ENCODE results near the gene CHST13.

Gene CHST13

GRCh38 chr3:126527006-126527405, 3.1 kb downstream of the CHST13 start:
- no peak overlapping the region for H3K9ac ChIP-seq (ENCODE audit: insufficient read length, low read depth)
- DNase-seq (ENCODE audit: low read depth, low spot score) = no peak
- no peak overlapping the region for H3K4me3 ChIP-seq (ENCODE audit: insufficient read length, low read depth)
- TF ChIP-seq YY1 (IDR thresholded peaks at IDR 0.05; ENCODE audit: insufficient read depth, insufficient read length) (no peak), ZNF274 (IDR thresholded peaks at IDR 0.05; ENCODE audit: low read depth, low read length) (no peak), SUZ12 (IDR thresholded peaks at IDR 0.05; ENCODE audit: extremely low read depth, insufficient read depth, insufficient read length) (no peak)
- H3K27me3 ChIP-seq (ENCODE audit: insufficient read depth, insufficient read length) = peaks cover 32% of the 10 kb centered on the region
- H3K36me3 ChIP-seq (ENCODE audit: insufficient read depth, insufficient read length, low read length) = no peaks in the 10 kb centered on the region
- peaks cover 21% of the 10 kb centered on the region for H3K4me1 ChIP-seq (ENCODE audit: insufficient read depth, insufficient read length)
- no peaks in the 10 kb centered on the region; the same call in 1 of the 2 replicates for H3K9me3 ChIP-seq (ENCODE audit: insufficient read depth, low read length)

DNA sequence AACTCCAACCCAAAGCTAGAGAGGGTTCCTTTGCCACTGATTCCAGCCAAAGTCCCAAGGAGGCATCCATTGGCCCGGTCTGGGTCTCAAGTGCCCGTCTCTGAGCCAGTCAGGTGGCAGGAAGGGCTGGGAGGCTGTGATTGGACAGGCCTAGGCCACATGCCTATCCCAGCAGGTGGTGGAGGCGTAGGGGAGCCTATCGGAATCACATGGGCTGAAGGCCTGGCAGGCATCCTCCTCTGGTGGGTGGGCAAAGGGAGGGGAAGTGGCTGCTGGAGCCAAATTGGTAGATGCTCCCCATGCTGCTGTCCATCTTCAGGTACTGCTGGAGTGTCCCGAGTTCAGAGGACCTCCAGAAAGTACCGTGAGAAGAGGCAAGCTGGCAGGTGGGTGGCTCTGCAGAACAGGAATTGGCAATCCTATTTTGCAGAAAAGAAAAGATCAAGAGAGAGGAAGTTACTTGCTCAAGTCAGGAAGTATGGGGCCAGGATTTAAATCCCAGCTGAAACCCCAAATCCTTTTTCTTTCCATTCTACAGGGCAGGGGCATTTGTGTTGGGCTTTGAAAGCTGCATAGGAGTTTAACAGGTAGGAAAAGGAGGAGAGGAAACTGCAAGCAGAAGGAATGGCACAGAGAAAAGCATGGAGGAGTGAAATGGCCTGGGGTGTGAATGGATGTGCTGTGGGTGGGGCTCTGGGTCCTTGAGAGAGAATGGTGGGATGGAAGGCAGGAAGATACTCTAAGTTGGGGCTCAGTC, 3.7 kb downstream of the CHST13 start:
- TF ChIP-seq ZNF274 (IDR thresholded peaks at IDR 0.05; ENCODE audit: low read depth, low read length) = no peak
- TF ChIP-seq YY1 (IDR thresholded peaks at IDR 0.05; ENCODE audit: insufficient read depth, insufficient read length) = no peak
- TF ChIP-seq SUZ12 (IDR thresholded peaks at IDR 0.05; ENCODE audit: extremely low read depth, insufficient read depth, insufficient read length) = no peak
- peaks cover 28% of the 10 kb centered on the region for H3K27me3 ChIP-seq (ENCODE audit: insufficient read depth, insufficient read length)
- H3K4me3 ChIP-seq (ENCODE audit: insufficient read length, low read depth) = no peak overlapping the region
- peaks cover 21% of the 10 kb centered on the region for H3K4me1 ChIP-seq (ENCODE audit: insufficient read depth, insufficient read length)
- H3K9ac ChIP-seq (ENCODE audit: insufficient read length, low read depth) = no peak overlapping the region
- H3K36me3 ChIP-seq (ENCODE audit: insufficient read depth, insufficient read length, low read length) = no peaks in the 10 kb centered on the region
- DNase-seq (ENCODE audit: low read depth, low spot score) = no peak
- H3K9me3 ChIP-seq (ENCODE audit: insufficient read depth, low read length) = no peaks in the 10 kb centered on the region; the same call in 1 of the 2 replicates

- no peaks in the 10 kb centered on the region for H3K36me3 ChIP-seq (ENCODE audit: insufficient read depth, insufficient read length, low read length)
- peaks cover 20% of the 10 kb centered on the region for H3K27me3 ChIP-seq (ENCODE audit: insufficient read depth, insufficient read length)
- no peak for TF ChIP-seq SUZ12 (IDR thresholded peaks at IDR 0.05; ENCODE audit: extremely low read depth, insufficient read depth, insufficient read length)
- no peak for TF ChIP-seq YY1 (IDR thresholded peaks at IDR 0.05; ENCODE audit: insufficient read depth, insufficient read length)
- TF ChIP-seq ZNF274 (IDR thresholded peaks at IDR 0.05; ENCODE audit: low read depth, low read length) = no peak
- no peak overlapping the region for H3K9ac ChIP-seq (ENCODE audit: insufficient read length, low read depth)
- H3K4me3 ChIP-seq (ENCODE audit: insufficient read length, low read depth) = no peak overlapping the region
- peaks cover 21% of the 10 kb centered on the region for H3K4me1 ChIP-seq (ENCODE audit: insufficient read depth, insufficient read length)
- no peaks in the 10 kb centered on the region; the same call in 1 of the 2 replicates for H3K9me3 ChIP-seq (ENCODE audit: insufficient read depth, low read length)
- DNase-seq (ENCODE audit: low read depth, low spot score) = no peak
Measured at GRCh38 chr3:126528419-126528799, 4.5 kb downstream of the CHST13 start.

GRCh38 chr3:126528800-126529541, 5.0 kb downstream of the CHST13 start:
- no peak for TF ChIP-seq YY1 (IDR thresholded peaks at IDR 0.05; ENCODE audit: insufficient read depth, insufficient read length)
- TF ChIP-seq SUZ12 (IDR thresholded peaks at IDR 0.05; ENCODE audit: extremely low read depth, insufficient read depth, insufficient read length) = no peak
- no peak for TF ChIP-seq ZNF274 (IDR thresholded peaks at IDR 0.05; ENCODE audit: low read depth, low read length)
- no peak for DNase-seq (ENCODE audit: low read depth, low spot score)
- H3K36me3 ChIP-seq (ENCODE audit: insufficient read depth, insufficient read length, low read length) = no peaks in the 10 kb centered on the region
- H3K9me3 ChIP-seq (ENCODE audit: insufficient read depth, low read length) = no peaks in the 10 kb centered on the region; the same call in 1 of the 2 replicates
- peaks cover 15% of the 10 kb centered on the region for H3K4me1 ChIP-seq (ENCODE audit: insufficient read depth, insufficient read length)
- H3K27me3 ChIP-seq (ENCODE audit: insufficient read depth, insufficient read length) = peaks cover 15% of the 10 kb centered on the region
- H3K4me3 ChIP-seq (ENCODE audit: insufficient read length, low read depth) = no peak overlapping the region
- H3K9ac ChIP-seq (ENCODE audit: insufficient read length, low read depth) = no peak overlapping the region

GRCh38 chr3:126529585-126530170, 5.7 kb downstream of the CHST13 start:
- Histone ChIP-seq H3K36me3 (ENCODE audit: insufficient read depth, insufficient read length, low read length) (no peaks in the 10 kb centered on the region), H3K9me3 (ENCODE audit: insufficient read depth, low read length) (no peaks in the 10 kb centered on the region; the same call in 1 of the 2 replicates), H3K4me3 (ENCODE audit: insufficient read length, low read depth) (no peak overlapping the region), H3K27me3 (ENCODE audit: insufficient read depth, insufficient read length) (peaks cover 15% of the 10 kb centered on the region), H3K9ac (ENCODE audit: insufficient read length, low read depth) (no peak overlapping the region), H3K4me1 (ENCODE audit: insufficient read depth, insufficient read length) (peaks cover 14% of the 10 kb centered on the region)
- TF ChIP-seq SUZ12 (IDR thresholded peaks at IDR 0.05; ENCODE audit: extremely low read depth, insufficient read depth, insufficient read length) (no peak), ZNF274 (IDR thresholded peaks at IDR 0.05; ENCODE audit: low read depth, low read length) (no peak), YY1 (IDR thresholded peaks at IDR 0.05; ENCODE audit: insufficient read depth, insufficient read length) (no peak)
- no peak for DNase-seq (ENCODE audit: low read depth, low spot score)

GRCh38 chr3:126530171-126531050, 6.5 kb downstream of the CHST13 start:
- DNase-seq (ENCODE audit: low read depth, low spot score) = no peak
- H3K36me3 ChIP-seq (ENCODE audit: insufficient read depth, insufficient read length, low read length) = no peaks in the 10 kb centered on the region
- H3K27me3 ChIP-seq (ENCODE audit: insufficient read depth, insufficient read length) = peaks cover 16% of the 10 kb centered on the region
- H3K9ac ChIP-seq (ENCODE audit: insufficient read length, low read depth) = no peak overlapping the region
- H3K4me1 ChIP-seq (ENCODE audit: insufficient read depth, insufficient read length) = peaks cover 9% of the 10 kb centered on the region
- no peaks in the 10 kb centered on the region; the same call in 1 of the 2 replicates for H3K9me3 ChIP-seq (ENCODE audit: insufficient read depth, low read length)
- no peak overlapping the region for H3K4me3 ChIP-seq (ENCODE audit: insufficient read length, low read depth)
- no peak for TF ChIP-seq SUZ12 (IDR thresholded peaks at IDR 0.05; ENCODE audit: extremely low read depth, insufficient read depth, insufficient read length)
- TF ChIP-seq ZNF274 (IDR thresholded peaks at IDR 0.05; ENCODE audit: low read depth, low read length) = no peak
- TF ChIP-seq YY1 (IDR thresholded peaks at IDR 0.05; ENCODE audit: insufficient read depth, insufficient read length) = no peak
